Astrocyte of the spinal cord (primary cell): Measurements from ENCODE around the gene ACVR1.

Experiments
- DNase-seq: peaks from one replicate; pipeline ENCODE4 v3.0.0; 2011; ENCODE audit warnings: low read depth, low spot score
- H3K4me3 ChIP-seq: 2 replicates; pipeline ENCODE4 v1.5.1; 2011; ENCODE audit warnings: low read depth, mild to moderate bottlenecking, low read length, moderate library complexity
- in situ Hi-C: cut with HindIII; loops from 2 replicates; pipeline ENCODE4 v1.10.0; 2017; ENCODE audit warnings: low sequenced_read_pairs
- TF ChIP-seq, protein P1 (sequence below): IDR thresholded peaks from 2 replicates; pipeline ENCODE4 v1.5.1; 2012; ENCODE audit warnings: low read depth, mild to moderate bottlenecking, low read length, inconsistent platforms

ACVR1 gene

DNA sequence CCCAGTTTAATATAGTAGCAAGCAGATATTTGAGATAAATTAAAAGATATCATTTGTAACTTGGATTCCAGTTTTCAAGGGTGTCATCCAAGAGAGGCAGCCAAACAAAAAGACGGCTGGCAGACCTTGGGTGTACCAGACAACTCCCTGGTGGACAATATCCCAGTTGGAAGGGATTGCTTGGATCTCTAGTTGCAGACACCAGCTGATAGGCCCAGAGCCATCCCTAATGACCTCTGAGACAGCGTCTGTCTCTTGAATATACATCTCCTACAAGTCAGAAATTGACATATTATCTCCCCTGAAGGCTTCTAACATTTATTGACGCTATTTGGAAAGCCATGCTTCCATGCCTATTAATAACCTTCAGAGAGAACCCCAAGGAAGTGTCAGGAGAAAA is 67.7 kb downstream of the ACVR1 start:
- in situ Hi-C loops, result no loop called here
- TF ChIP-seq, protein P1, sequence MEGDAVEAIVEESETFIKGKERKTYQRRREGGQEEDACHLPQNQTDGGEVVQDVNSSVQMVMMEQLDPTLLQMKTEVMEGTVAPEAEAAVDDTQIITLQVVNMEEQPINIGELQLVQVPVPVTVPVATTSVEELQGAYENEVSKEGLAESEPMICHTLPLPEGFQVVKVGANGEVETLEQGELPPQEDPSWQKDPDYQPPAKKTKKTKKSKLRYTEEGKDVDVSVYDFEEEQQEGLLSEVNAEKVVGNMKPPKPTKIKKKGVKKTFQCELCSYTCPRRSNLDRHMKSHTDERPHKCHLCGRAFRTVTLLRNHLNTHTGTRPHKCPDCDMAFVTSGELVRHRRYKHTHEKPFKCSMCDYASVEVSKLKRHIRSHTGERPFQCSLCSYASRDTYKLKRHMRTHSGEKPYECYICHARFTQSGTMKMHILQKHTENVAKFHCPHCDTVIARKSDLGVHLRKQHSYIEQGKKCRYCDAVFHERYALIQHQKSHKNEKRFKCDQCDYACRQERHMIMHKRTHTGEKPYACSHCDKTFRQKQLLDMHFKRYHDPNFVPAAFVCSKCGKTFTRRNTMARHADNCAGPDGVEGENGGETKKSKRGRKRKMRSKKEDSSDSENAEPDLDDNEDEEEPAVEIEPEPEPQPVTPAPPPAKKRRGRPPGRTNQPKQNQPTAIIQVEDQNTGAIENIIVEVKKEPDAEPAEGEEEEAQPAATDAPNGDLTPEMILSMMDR, result no peak
- H3K4me3 ChIP-seq, result no peak overlapping the region
- DNase-seq, result no peak

DNA sequence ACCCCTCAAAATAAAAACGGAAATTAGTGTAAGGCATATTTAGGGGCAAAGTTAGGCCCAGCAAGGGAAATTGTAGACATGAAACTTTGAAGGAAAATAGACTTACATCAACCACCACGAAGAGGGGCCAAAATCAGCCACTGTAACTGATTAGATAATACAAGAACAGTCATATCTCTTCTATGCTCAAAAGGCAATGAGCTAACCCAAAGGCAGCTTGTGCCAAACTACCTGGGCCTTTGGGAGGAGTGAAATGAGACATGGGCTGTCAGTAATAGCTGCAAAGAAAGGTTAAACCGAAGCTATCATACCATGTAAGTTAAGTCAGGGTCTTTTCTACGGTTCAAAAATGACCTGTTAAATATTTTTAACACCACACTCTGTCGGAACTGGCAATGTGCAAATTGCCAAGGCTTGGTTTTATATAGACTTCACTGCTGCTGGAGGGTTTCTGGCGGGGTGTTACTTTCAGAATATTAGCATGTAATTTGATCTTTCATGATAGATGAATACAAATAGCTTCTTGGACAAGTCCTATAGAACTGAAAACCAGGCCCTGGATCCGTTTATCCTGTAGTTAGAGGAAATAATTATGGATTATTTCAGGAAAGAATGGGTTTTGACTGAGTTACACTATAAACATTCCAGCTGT is 69.6 kb downstream of the ACVR1 start:
- no peak for DNase-seq
- TF ChIP-seq, protein P1, result no peak
- no peak overlapping the region for H3K4me3 ChIP-seq
- in situ Hi-C loops, result no loop called here

- in situ Hi-C loops, result no loop called here
- DNase-seq, result no peak
- no peak overlapping the region for H3K4me3 ChIP-seq
- TF ChIP-seq, protein P1, result no peak
Measured at GRCh38 chr2:157805519-157805918, 70.6 kb downstream of the ACVR1 start.

DNA sequence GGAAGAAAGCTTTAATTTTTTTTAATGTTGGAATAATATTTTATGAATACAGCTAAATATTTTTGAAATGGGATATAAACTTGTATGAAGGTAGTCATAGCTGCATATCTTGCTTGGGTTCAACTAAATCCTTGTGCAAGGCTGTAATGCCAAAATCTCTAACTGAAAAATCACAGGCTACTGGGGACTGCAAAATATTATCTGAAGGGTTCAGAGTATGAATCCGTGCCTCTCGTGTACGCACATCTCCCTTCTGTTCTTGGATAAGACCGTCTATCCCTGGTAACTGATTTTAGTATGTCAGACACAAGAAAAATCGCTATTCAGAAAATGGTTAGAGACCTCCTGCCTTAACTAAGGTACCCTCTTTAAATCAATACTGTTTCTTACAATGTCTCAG is 71.8 kb downstream of the ACVR1 start:
- in situ Hi-C loops, result no loop called here
- TF ChIP-seq, protein P1, result no peak
- H3K4me3 ChIP-seq, result no peak overlapping the region
- no peak for DNase-seq

- H3K4me3 ChIP-seq, result no peak overlapping the region
- in situ Hi-C loops, result no loop called here
- TF ChIP-seq, protein P1, result no peak
- no peak for DNase-seq
Measured at GRCh38 chr2:157803952-157804351, 72.2 kb downstream of the ACVR1 start.

GRCh38 chr2:157803476-157803875 is 72.7 kb downstream of the ACVR1 start:
- H3K4me3 ChIP-seq, result no peak overlapping the region
- in situ Hi-C loops, result no loop called here
- DNase-seq, result no peak
- TF ChIP-seq, protein P1, result no peak
